ENCODE data around the gene ASB13.

The ASB13 gene

GRCh38 chr10:5666008-5666840, at the start of gene ASB13:
ASB13 (minus strand) TSS chr10:5666595; CDS start chr10:5666551, 44 bp downstream.
- DNase-seq (ENCODE audit: low read depth) = peak; percentile 24

- no peak for DNase-seq (ENCODE audit: low read depth)
Observed at GRCh38 chr10:5711642-5712041, 45.2 kb upstream of the ASB13 start.

- DNase-seq (ENCODE audit: low read depth) = no peak
Observed at GRCh38 chr10:5710859-5711258, 44.5 kb upstream of the ASB13 start.

GRCh38 chr10:5709865-5710264, 43.5 kb upstream of the ASB13 start:
- DNase-seq (ENCODE audit: low read depth) = no peak

- DNase-seq (ENCODE audit: low read depth) = no peak
Observed at GRCh38 chr10:5708356-5708755, 42.0 kb upstream of the ASB13 start.

- no peak for DNase-seq (ENCODE audit: low read depth)
Observed at GRCh38 chr10:5698062-5698461, 31.7 kb upstream of the ASB13 start.

GRCh38 chr10:5697342-5697741, 30.9 kb upstream of the ASB13 start:
- DNase-seq (ENCODE audit: low read depth) = no peak

GRCh38 chr10:5694573-5694972, 28.2 kb upstream of the ASB13 start:
- no peak for DNase-seq (ENCODE audit: low read depth)

- peak; percentile 52 for DNase-seq (ENCODE audit: low read depth)
Observed at GRCh38 chr10:5692461-5693358, 26.3 kb upstream of the ASB13 start.

GRCh38 chr10:5691786-5692185, 25.4 kb upstream of the ASB13 start:
- no peak for DNase-seq (ENCODE audit: low read depth)

GRCh38 chr10:5688587-5688986, 22.2 kb upstream of the ASB13 start:
- DNase-seq (ENCODE audit: low read depth) = no peak

GRCh38 chr10:5685764-5686240, 19.4 kb upstream of the ASB13 start:
- no peak for DNase-seq (ENCODE audit: low read depth)

- DNase-seq (ENCODE audit: low read depth) = peak; percentile 48
Observed at GRCh38 chr10:5684971-5685763, 18.8 kb upstream of the ASB13 start.

- peak; percentile 98 for DNase-seq (ENCODE audit: low read depth)
Observed at GRCh38 chr10:5684318-5684970, 18.0 kb upstream of the ASB13 start, which contains the start of gene TASOR2. TASOR2 (plus strand) TSS chr10:5684838; CDS start chr10:5720643, 35,805 bp downstream.

GRCh38 chr10:5683065-5683464, 16.7 kb upstream of the ASB13 start:
- no peak for DNase-seq (ENCODE audit: low read depth)

- DNase-seq (ENCODE audit: low read depth) = no peak
Observed at GRCh38 chr10:5681930-5682329, 15.5 kb upstream of the ASB13 start.

GRCh38 chr10:5679606-5680005, 13.2 kb upstream of the ASB13 start:
- no peak for DNase-seq (ENCODE audit: low read depth)

- DNase-seq (ENCODE audit: low read depth) = no peak
Observed at GRCh38 chr10:5679037-5679435, 12.6 kb upstream of the ASB13 start.

- no peak for DNase-seq (ENCODE audit: low read depth)
Observed at GRCh38 chr10:5678397-5679036, 12.1 kb upstream of the ASB13 start.

GRCh38 chr10:5670662-5671375, 4.4 kb upstream of the ASB13 start:
- no peak for DNase-seq (ENCODE audit: low read depth)

Data from stimulated activated CD8-positive, alpha-beta memory T cell treated with anti-CD3 and anti-CD28 coated beads, Interleukin-4, amount 100 ng/mL, for 24 hours (primary cell).